NCI-H146 (cell line): ENCODE measurements around the gene SLC45A1.
"Not testable (repeated sequence)": the region's sequence is repeated elsewhere in the genome, so short reads cannot be mapped to it uniquely, and the experiment has no call there.

Experiments
- DNase-seq: peaks from one replicate; lab custom pipeline; 2025; lab: John Stamatoyannopoulos, UW

SLC45A1 gene

GRCh38 chr1:8317647-8318381, at the start of gene SLC45A1:
SLC45A1 (plus strand) TSS chr1:8318114; CDS start chr1:8324330, 6,216 bp downstream.
- DNase-seq: peak; percentile 66

- no peak for DNase-seq
These were observed 44.9 kb upstream of the SLC45A1 start for GRCh38 chr1:8273036-8273435.

GRCh38 chr1:8274352-8274751, 43.6 kb upstream of the SLC45A1 start:
- no peak for DNase-seq

GRCh38 chr1:8276173-8276914, 41.6 kb upstream of the SLC45A1 start:
- no peak for DNase-seq

- no peak for DNase-seq
These were observed 41.0 kb upstream of the SLC45A1 start for GRCh38 chr1:8276932-8277331.

GRCh38 chr1:8278677-8279076, 39.2 kb upstream of the SLC45A1 start:
- not testable (repeated sequence) for DNase-seq

GRCh38 chr1:8281843-8282509, 35.9 kb upstream of the SLC45A1 start:
- no peak for DNase-seq

- no peak for DNase-seq
These were observed 34.6 kb upstream of the SLC45A1 start for GRCh38 chr1:8283058-8283884.

- DNase-seq: no peak
These were observed 33.8 kb upstream of the SLC45A1 start for GRCh38 chr1:8284127-8284526.

GRCh38 chr1:8285103-8285502, 32.8 kb upstream of the SLC45A1 start:
- DNase-seq: no peak

- DNase-seq: no peak
These were observed 31.9 kb upstream of the SLC45A1 start for GRCh38 chr1:8285965-8286364.

GRCh38 chr1:8293118-8293517, 24.8 kb upstream of the SLC45A1 start:
- no peak for DNase-seq

- no peak for DNase-seq
These were observed 24.2 kb upstream of the SLC45A1 start for GRCh38 chr1:8293641-8294169.

GRCh38 chr1:8294170-8294697, 23.7 kb upstream of the SLC45A1 start:
- DNase-seq: no peak

GRCh38 chr1:8297245-8297644, 20.7 kb upstream of the SLC45A1 start:
- peak; percentile 13 for DNase-seq

- no peak for DNase-seq
These were observed 18.0 kb upstream of the SLC45A1 start for GRCh38 chr1:8299963-8300362.

- peak; percentile 17 for DNase-seq
These were observed 15.6 kb upstream of the SLC45A1 start for GRCh38 chr1:8302081-8302956.

- no peak for DNase-seq
These were observed 14.8 kb upstream of the SLC45A1 start for GRCh38 chr1:8303141-8303540.

- DNase-seq: no peak
These were observed 14.0 kb upstream of the SLC45A1 start for GRCh38 chr1:8303876-8304275.

- DNase-seq: no peak
These were observed 10.3 kb upstream of the SLC45A1 start for GRCh38 chr1:8307628-8308027.
